Calu3 (cell line): ENCODE results near the gene ABCB9. TPM values are rescaled to one million over a fixed set of nuclear protein-coding genes. Genes with fewer than 3 reads are reported as not detected.
A peak's percentile ranks its signal among the peaks of the same experiment; 100 is the strongest.

Experiments used
- BruUV-seq: library from RNA; stranded (reverse); fragments of 400-500 nt; replicated peaks from 2 replicates; lab custom pipeline; 2021; lab: Mats Ljungman, UMichigan
- CTCF ChIA-PET: fragments of 300-600 bp; sonication (Branson Sonifier 250); formaldehyde crosslinking; loops from one replicate; lab custom pipeline; 2022; ENCODE audit warnings: antibody characterized with exemption; lab: Charles Lee
- DNase-seq: peaks from one replicate; pipeline ENCODE4 v3.0.0; 2022
- H3K27ac Mint-ChIP-seq: one replicate; pipeline ENCODE4 v1.8.0; 2022; ENCODE audit warnings: mixed read lengths; ENCODE audit not compliant: unreplicated experiment
- H3K27me3 Mint-ChIP-seq: one replicate; pipeline ENCODE4 v1.8.0; 2022; ENCODE audit warnings: mixed read lengths; ENCODE audit not compliant: unreplicated experiment
- H3K36me3 Mint-ChIP-seq: one replicate; pipeline ENCODE4 v1.8.0; 2022; ENCODE audit warnings: mild to moderate bottlenecking, moderate library complexity, mixed read lengths; ENCODE audit not compliant: insufficient read depth, unreplicated experiment
- H3K4me1 Mint-ChIP-seq: one replicate; pipeline ENCODE4 v1.8.0; 2022; ENCODE audit warnings: mild to moderate bottlenecking, low read depth, mixed read lengths; ENCODE audit not compliant: unreplicated experiment
- H3K4me3 Mint-ChIP-seq: one replicate; pipeline ENCODE4 v1.8.0; 2022; ENCODE audit warnings: mild to moderate bottlenecking, low read depth, moderate library complexity, mixed read lengths; ENCODE audit not compliant: unreplicated experiment
- H3K9me3 Mint-ChIP-seq: one replicate; pipeline ENCODE4 v1.8.0; 2022; ENCODE audit warnings: low read depth, mixed read lengths; ENCODE audit not compliant: unreplicated experiment
- CTCF ChIP-seq: fragments of 200-600 bp; IDR thresholded peaks from one replicate; pipeline ENCODE4 v1.8.0; 2022; ENCODE audit warnings: antibody characterized with exemption; ENCODE audit not compliant: unreplicated experiment
- intact Hi-C: fragments of 100-400 bp; cut with micrococcal nuclease; formaldehyde crosslinking; loops from one replicate; pipeline ENCODE4 v1.10.0; 2022; ENCODE audit not compliant: unreplicated experiment
- microRNA-seq: library from miRNA; unstranded; fragments of <30 nt; microRNA quantifications from one replicate; pipeline ENCODE4 v1.2.0, GENCODE V29; 2022
- total RNA-seq: library from RNA; stranded (reverse); gene quantifications from 2 replicates; pipeline ENCODE4 v1.2.3, GENCODE V29; 2022

Gene ABCB9
- total RNA-seq, 1 experiment from 2014 or later = 25.6 TPM

GRCh38 chr12:122880155-122880667 is 86.1 kb downstream of the ABCB9 start:
- peaks cover 70% of the 10 kb centered on the region for H3K4me1 Mint-ChIP-seq
- peaks cover 75% of the 10 kb centered on the region for H3K36me3 Mint-ChIP-seq
- TF ChIP-seq CTCF = no peak
- intact Hi-C loops = loop anchor here (10.0 kb wide), 1 partner anchor 355 kb away; the partner anchor contains the start of genes MPHOSPH9 and MTRFR
- peak overlapping the region; percentile 5 for H3K4me3 Mint-ChIP-seq
- DNase-seq = no peak
- BruUV-seq = no TSS peak
- H3K9me3 Mint-ChIP-seq = no peaks in the 10 kb centered on the region
- peak overlapping the region; percentile 9 for H3K27ac Mint-ChIP-seq
- CTCF ChIA-PET = interaction anchor here (1.0 to 1.6 kb wide), 3 partner anchors 9 to 67 kb away, joined by 3 to 6 read pairs (median 4); no protein-coding TSS in a partner anchor
- H3K27me3 Mint-ChIP-seq = no peaks in the 10 kb centered on the region

Small RNA genes lying within 50 kb of the gene (microRNA-seq; reads per million reads assigned to microRNA genes)
- gene MIR4304 = not detected

Other genes with a start within 250 kb of the ABCB9 start
- 0.17 TPM in 1 of 2 replicates, not detected in the other for gene HCAR3, start 249.7 kb downstream of the ABCB9 start, total RNA-seq
- gene HCAR1, start 235.6 kb downstream of the ABCB9 start, total RNA-seq = 5.0 and 5.9 TPM in 2 replicates
- gene DENR, start 213.6 kb downstream of the ABCB9 start, total RNA-seq = 83.2 and 85.8 TPM in 2 replicates
- 0.66 and 0.98 TPM in 2 replicates for gene CCDC62, start 191.9 kb downstream of the ABCB9 start, total RNA-seq
- gene HIP1R, start 131.0 kb downstream of the ABCB9 start, total RNA-seq = 234 and 246 TPM in 2 replicates
- 104 and 118 TPM in 2 replicates for gene VPS37B, start 70.3 kb downstream of the ABCB9 start, total RNA-seq
- 21.5 and 22.8 TPM in 2 replicates for gene OGFOD2, start 8.8 kb upstream of the ABCB9 start, total RNA-seq
- gene ARL6IP4, start 14.2 kb upstream of the ABCB9 start, total RNA-seq = 171 TPM in 2 replicates
- 7.8 and 8.4 TPM in 2 replicates for gene PITPNM2, start 184.6 kb upstream of the ABCB9 start, total RNA-seq